HG02981 (cell line): Measurements from ENCODE around the gene MRPS22.
A peak's percentile ranks its signal among the peaks of the same experiment; 100 is the strongest.
"Not testable (repeated sequence)": the region's sequence is repeated elsewhere in the genome, so short reads cannot be mapped to it uniquely, and the experiment has no call there.

Experiments used
- ATAC-seq: cut with Tn5 transposase; IDR thresholded peaks from one replicate; pipeline ENCODE4 v1.9.1; 2021; ENCODE audit warnings: mild to moderate bottlenecking, moderate library complexity; ENCODE audit not compliant: unreplicated experiment

Gene MRPS22

DNA sequence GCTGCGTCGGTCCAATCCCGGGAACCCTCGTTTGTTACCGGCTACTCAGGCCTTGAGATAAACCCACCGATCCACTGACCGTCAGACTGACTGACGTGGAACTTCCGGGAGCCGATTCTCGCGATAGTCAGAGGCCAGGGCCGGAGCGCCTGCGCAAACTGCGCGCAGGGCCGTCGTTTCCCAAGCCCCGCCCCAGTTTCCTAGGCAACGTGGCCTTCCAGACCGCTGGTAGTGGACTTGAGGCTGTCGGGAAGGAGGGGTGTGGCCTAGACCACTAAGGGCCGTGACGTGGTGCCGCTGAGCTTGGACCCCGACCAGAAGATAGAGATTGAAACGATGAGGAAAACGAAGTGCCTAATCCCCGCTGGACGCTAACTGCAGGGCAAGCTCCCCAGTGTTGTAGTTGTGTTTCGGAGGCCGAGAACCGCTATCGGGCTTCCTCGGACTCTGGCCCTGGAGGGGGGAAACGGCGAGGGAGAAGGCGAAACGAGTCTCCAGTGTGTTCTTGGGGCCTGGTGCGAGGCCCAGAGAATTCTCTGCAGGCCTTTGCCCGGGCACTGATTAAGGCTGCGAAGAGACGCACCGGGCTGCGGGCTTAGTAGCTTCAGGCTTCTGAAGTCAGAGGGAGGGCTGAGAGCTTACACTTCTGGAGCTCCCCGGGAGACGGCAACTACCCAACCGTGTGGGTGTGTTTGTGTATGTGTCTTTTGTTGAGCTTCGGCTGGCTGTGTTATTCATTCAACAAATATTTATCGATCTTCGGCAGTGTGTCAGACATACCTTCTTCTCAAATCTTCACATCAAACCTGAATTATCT lies 45.9 kb downstream of the MRPS22 start, which contains the start of gene COPB2:
Gene COPB2 (minus strand): TSS at position 96 of the 817 bp plus-strand sequence. CDS start 97 bp downstream, outside the sequence.
- peak; percentile 97 for ATAC-seq

DNA sequence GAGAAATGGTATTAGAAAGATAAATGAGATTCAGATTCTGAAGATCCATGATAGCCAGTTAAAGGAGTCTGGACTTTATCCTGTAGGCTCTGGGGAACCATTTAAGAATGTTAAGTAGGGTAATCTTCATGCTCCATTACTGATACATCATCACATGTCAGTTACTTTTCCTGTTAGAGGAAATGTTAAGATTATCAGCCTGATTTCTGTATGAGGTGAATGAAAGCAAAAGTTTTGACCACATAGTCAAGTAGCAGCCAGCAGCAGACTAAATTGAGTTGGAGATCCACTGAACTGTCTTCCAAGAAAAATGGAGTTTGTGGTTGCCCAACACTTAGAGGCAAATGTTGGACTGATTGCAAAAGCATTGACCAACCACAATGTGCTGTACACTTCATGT lies 50.3 kb downstream of the MRPS22 start:
- no peak for ATAC-seq

DNA sequence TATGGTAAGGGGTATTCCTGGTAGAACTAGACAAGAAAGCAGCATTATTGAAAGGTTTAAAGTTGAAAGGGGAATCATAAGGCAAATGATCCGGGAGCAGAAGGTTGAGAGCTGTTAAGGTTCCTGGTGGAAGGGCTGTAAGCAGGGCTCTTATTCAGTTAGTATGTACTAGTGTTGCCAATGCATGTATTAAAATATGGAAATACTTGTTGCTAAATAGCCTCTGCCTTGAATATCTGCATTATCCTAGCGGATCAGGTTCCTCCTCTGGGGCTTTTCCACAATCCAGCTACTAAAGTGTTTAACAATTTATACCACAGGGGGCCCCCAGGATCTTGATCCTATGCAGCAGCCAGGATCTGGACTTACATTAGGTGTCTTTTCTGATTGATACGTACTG lies 52.9 kb downstream of the MRPS22 start:
- no peak for ATAC-seq

DNA sequence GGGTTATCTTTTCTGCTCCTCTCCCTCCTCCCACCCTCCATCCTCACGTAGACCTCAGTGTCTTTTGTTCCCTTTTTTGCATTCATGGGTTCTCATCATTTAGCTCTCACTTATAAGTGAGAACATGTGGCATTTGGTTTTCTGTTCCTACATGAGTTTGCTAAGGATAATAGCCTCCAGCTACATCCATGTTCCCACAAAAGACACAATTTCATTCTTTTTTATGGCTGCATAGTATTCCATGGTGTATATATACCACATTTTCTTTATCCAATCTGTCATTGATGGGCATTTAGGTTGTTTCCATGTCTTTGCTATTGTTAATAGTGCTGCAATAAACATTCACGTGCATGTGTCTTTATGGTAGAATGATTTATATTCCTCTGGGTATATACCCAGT lies 57.3 kb downstream of the MRPS22 start:
- ATAC-seq: not testable (repeated sequence)
